ENCODE results near the gene STPG2. TPM values are rescaled to one million over a fixed set of nuclear protein-coding genes. Genes with fewer than 3 reads are reported as not detected.

Gene STPG2
- total RNA-seq, 2 donors from 2014 or later = not detected

DNA sequence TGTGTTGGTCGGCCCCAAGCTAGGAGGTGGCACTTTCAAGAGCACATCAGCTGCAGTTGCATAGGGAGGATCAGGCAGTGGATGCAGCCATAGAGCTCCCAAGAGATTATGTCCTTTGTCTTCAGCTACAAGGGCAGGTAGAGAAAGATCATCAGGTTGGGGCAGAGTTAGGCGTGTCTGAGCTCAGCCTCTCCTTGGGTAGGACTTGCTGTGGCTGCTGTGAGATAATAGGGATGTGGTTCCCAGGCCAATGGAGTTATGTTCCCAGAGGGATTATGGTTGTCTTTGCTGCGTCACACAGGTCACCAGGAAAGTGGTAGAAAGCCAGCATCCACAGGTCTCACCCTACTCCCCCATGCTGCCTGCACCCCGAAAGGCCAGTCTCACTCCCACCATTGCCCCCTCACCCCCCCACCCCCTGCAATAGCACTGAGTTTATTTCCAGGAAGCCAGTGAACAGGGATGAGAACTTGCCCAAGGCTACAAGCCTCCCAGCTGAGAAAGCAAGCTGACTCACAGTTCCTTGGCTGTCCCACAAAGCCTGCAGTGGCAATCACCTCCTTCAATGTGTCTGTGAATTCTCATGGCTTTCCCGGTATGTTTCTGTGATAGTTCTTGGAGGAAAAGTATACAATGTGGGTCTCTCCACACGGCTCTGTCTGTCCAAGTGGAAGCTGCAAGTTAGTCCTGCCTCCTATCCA is 148.4 kb downstream of the STPG2 start:
- ATAC-seq (ENCODE audit: insufficient number of reproducible peaks, low FRiP score, low read depth) (no peak), DNase-seq (ENCODE audit: low spot score) (no peak)
- TF ChIP-seq, protein P1, sequence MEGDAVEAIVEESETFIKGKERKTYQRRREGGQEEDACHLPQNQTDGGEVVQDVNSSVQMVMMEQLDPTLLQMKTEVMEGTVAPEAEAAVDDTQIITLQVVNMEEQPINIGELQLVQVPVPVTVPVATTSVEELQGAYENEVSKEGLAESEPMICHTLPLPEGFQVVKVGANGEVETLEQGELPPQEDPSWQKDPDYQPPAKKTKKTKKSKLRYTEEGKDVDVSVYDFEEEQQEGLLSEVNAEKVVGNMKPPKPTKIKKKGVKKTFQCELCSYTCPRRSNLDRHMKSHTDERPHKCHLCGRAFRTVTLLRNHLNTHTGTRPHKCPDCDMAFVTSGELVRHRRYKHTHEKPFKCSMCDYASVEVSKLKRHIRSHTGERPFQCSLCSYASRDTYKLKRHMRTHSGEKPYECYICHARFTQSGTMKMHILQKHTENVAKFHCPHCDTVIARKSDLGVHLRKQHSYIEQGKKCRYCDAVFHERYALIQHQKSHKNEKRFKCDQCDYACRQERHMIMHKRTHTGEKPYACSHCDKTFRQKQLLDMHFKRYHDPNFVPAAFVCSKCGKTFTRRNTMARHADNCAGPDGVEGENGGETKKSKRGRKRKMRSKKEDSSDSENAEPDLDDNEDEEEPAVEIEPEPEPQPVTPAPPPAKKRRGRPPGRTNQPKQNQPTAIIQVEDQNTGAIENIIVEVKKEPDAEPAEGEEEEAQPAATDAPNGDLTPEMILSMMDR (IDR thresholded peaks at IDR 0.05) = no peak
- Histone ChIP-seq H3K4me1 (ENCODE audit: control insufficient read depth in 1 of 2, low read depth in 2 of 2) (no peaks in the 10 kb centered on the region), H3K27ac (no peak overlapping the region), H3K4me3 (no peak overlapping the region), H3K9me3 (peaks cover 3% of the 10 kb centered on the region), H3K36me3 (no peaks in the 10 kb centered on the region), H3K27me3 (replicated peaks; ENCODE audit: insufficient read depth) (no peaks in the 10 kb centered on the region)

DNA sequence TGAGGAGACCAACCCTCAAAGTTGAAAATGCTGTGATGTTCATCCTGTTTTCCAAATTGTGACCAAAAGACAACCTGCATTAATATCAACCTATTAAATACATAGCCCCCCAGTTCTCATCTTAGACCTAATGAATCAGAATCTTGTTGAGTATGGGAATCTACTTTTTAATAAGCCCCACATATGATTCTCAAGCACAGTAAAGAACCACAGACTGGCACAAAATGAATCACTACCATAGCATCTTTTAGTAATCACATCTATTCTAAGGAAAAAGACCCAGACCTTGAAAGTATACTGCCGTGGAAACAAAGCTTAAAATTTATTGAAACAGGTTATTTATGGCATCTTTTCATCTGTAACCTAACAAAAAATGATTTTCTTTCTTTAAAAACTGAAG is 152.9 kb downstream of the STPG2 start:
- DNase-seq (ENCODE audit: low spot score) = no peak

DNA sequence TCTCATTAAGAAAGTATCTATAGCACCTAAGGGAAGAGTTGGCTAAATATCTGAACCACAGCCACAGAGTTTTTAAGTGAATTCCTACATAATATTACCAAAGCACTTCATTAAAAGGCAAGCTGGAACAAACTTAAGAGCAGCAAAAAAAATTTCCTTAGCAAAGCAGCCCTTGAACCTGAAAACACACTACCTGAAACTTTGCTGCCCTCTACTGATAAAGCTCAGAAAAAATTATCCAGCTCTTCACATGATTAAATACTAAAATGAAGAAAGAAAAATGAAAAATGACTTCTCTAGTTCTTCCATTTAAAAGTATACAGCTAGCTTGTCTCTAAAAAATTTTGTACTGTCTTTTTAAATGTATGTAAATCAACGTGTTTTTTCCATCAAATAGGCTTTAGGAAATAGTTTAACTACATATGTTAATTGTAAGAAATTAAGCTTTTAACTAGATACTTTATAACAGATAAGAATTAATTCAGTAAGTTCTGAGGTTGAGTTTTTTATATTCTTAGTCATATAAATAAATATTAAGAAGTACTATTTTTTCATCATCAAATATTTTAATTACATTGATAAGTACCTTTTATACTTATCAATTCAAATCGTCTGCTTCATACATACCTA is 156.1 kb downstream of the STPG2 start:
- ATAC-seq (ENCODE audit: insufficient number of reproducible peaks, low FRiP score, low read depth) (no peak), DNase-seq (ENCODE audit: low spot score) (no peak)
- H3K27me3 ChIP-seq (replicated peaks; ENCODE audit: insufficient read depth) = no peaks in the 10 kb centered on the region
- no peaks in the 10 kb centered on the region for H3K4me1 ChIP-seq (ENCODE audit: control insufficient read depth in 1 of 2, low read depth in 2 of 2)
- TF ChIP-seq, protein P1 (IDR thresholded peaks at IDR 0.05) = no peak
- no peaks in the 10 kb centered on the region for H3K36me3 ChIP-seq
- no peak overlapping the region for H3K27ac ChIP-seq
- no peaks in the 10 kb centered on the region for H3K9me3 ChIP-seq
- H3K4me3 ChIP-seq = no peak overlapping the region

More for the DNA sequence above, 152.9 kb downstream of the STPG2 start:
- Histone ChIP-seq H3K27ac (no peak overlapping the region), H3K36me3 (no peaks in the 10 kb centered on the region), H3K4me3 (no peak overlapping the region), H3K9me3 (peaks cover 3% of the 10 kb centered on the region), H3K27me3 (replicated peaks; ENCODE audit: insufficient read depth) (no peaks in the 10 kb centered on the region), H3K4me1 (ENCODE audit: control insufficient read depth in 1 of 2, low read depth in 2 of 2) (no peaks in the 10 kb centered on the region)
- TF ChIP-seq, protein P1 (IDR thresholded peaks at IDR 0.05) = no peak
- no peak for ATAC-seq (ENCODE audit: insufficient number of reproducible peaks, low FRiP score, low read depth)

DNA sequence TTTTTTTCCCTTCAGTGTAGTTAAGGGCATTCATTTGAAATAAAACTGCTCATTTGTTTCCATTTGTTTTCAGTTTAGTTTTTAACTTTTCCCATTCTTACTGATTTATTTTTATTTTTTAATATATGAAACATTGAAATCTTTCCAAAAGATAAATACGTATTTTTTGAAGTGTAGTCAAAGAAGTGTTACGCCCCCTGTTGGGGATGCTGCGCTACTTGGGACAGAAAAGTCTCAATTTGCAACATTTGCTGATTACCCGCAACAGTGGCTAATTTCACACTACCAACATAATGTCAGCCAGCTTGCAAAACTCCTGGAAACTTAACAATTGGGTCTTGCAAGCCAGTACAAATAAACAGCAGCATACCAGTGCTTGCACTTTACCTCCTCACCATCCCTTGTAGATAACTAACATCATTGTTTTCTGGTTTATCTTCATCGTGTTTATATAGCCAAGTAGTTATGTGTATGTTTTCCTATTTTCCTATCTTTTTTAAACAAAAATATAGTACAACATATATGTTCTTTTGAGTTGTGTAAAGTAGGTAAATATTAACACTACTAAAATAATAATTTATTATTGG is 158.6 kb downstream of the STPG2 start:
- no peaks in the 10 kb centered on the region for H3K27me3 ChIP-seq (replicated peaks; ENCODE audit: insufficient read depth)
- DNase-seq (ENCODE audit: low spot score) (no peak), ATAC-seq (ENCODE audit: insufficient number of reproducible peaks, low FRiP score, low read depth) (no peak)
- H3K4me1 ChIP-seq (ENCODE audit: control insufficient read depth in 1 of 2, low read depth in 2 of 2) = no peaks in the 10 kb centered on the region
- H3K27ac ChIP-seq = no peak overlapping the region
- no peaks in the 10 kb centered on the region for H3K36me3 ChIP-seq
- TF ChIP-seq, protein P1 (IDR thresholded peaks at IDR 0.05) = no peak
- no peak overlapping the region for H3K4me3 ChIP-seq
- no peaks in the 10 kb centered on the region for H3K9me3 ChIP-seq

DNA sequence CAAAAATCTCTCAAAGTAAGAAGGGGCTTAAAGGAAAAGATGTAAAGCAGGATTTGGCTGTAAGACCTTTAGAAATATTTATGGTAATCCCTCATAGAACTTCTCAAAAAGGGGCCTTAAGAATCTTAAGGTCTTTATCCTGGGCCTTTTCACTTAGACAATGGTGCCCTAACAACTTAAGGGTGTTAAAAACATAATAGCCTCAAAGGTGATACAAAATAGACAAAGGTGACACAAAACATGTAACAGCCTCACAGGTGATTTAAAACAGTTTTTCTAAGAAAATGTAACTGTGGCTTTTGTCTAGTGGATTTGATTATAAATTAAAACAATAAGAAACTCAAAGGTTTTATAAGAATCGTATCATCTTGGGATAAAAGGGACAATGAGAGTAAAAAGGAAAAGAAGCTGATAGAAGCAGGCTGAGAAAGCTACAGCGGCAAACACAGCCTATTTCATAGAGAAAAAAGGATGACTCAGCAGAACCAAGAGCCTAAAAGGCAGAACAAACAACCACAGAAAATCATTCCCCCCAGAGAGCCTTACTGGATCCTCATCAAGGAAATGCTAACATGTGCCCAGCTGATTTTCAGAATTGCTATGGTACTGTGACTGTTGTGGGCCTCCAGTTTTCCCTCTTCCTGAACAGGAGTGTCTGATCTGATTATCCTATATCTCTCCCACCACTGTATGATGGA is 164.3 kb downstream of the STPG2 start:
- DNase-seq (ENCODE audit: low spot score) (no peak), ATAC-seq (ENCODE audit: insufficient number of reproducible peaks, low FRiP score, low read depth) (no peak)
- Histone ChIP-seq H3K4me1 (ENCODE audit: control insufficient read depth in 1 of 2, low read depth in 2 of 2) (no peaks in the 10 kb centered on the region), H3K27me3 (replicated peaks; ENCODE audit: insufficient read depth) (no peaks in the 10 kb centered on the region), H3K36me3 (no peaks in the 10 kb centered on the region), H3K27ac (no peak overlapping the region), H3K4me3 (no peak overlapping the region), H3K9me3 (no peaks in the 10 kb centered on the region)
- TF ChIP-seq, protein P1 (IDR thresholded peaks at IDR 0.05) = no peak

All from thoracic aorta (tissue), 2 donors.